PC-9 (cell line): ENCODE data around the gene AGBL3.

Source experiments
- CTCF ChIP-seq: fragments of 200-600 bp; sonication (generic); conservative IDR thresholded peaks from 2 replicates; pipeline ENCODE4 v1.6.1; 2017; ENCODE audit warnings: mixed run types, antibody characterized with exemption, mild to moderate bottlenecking, moderate library complexity
- EZH2 ChIP-seq: fragments of 200-600 bp; sonication (generic); IDR thresholded peaks from 2 replicates; pipeline ENCODE4 v1.8.0; 2017; ENCODE audit warnings: antibody characterized with exemption, low read depth

GRCh38 chr7:135151533-135151932, 165.2 kb downstream of the AGBL3 start:
- no peak for TF ChIP-seq CTCF
- no peak for TF ChIP-seq EZH2
